Mesothelial cell of epicardium (in vitro differentiated cells): ENCODE measurements around the gene CCL23. TPM values are rescaled to one million over a fixed set of nuclear protein-coding genes. Genes with fewer than 3 reads are reported as not detected.

ENCODE experiments used
- DNase-seq, 2 experiments: peaks; one replicate each; pipeline ENCODE4 v3.0.0; 2021; ENCODE audit warnings: low spot score in 2 of 2; ENCODE audit not compliant: unreplicated experiment in 2 of 2
- H3K27ac Mint-ChIP-seq: 2 replicates; pipeline ENCODE4 v1.8.0; 2021; ENCODE audit warnings: mixed read lengths
- H3K27me3 Mint-ChIP-seq: 2 replicates; pipeline ENCODE4 v1.8.0; 2021; ENCODE audit warnings: low read depth, mixed read lengths
- H3K36me3 Mint-ChIP-seq: 2 replicates; pipeline ENCODE4 v1.8.0; 2021; ENCODE audit warnings: mixed read lengths
- H3K4me1 Mint-ChIP-seq: 2 replicates; pipeline ENCODE4 v1.8.0; 2021; ENCODE audit warnings: mixed read lengths
- H3K4me3 Mint-ChIP-seq: 2 replicates; pipeline ENCODE4 v1.8.0; 2021; ENCODE audit warnings: mild to moderate bottlenecking, moderate library complexity, mixed read lengths
- H3K9me3 Mint-ChIP-seq: 2 replicates; pipeline ENCODE4 v1.8.0; 2021; ENCODE audit warnings: mixed read lengths
- CTCF ChIP-seq: fragments of 200-600 bp; sonication (generic); IDR thresholded peaks from one replicate; pipeline ENCODE4 v1.5.0; 2021; ENCODE audit warnings: antibody characterized with exemption; ENCODE audit not compliant: unreplicated experiment
- total RNA-seq: library from RNA; stranded (reverse); gene quantifications from 3 replicates; pipeline ENCODE4 v1.2.1, GENCODE V29; 2021

The CCL23 gene
- total RNA-seq, 1 donor from 2014 or later = not detected

DNA sequence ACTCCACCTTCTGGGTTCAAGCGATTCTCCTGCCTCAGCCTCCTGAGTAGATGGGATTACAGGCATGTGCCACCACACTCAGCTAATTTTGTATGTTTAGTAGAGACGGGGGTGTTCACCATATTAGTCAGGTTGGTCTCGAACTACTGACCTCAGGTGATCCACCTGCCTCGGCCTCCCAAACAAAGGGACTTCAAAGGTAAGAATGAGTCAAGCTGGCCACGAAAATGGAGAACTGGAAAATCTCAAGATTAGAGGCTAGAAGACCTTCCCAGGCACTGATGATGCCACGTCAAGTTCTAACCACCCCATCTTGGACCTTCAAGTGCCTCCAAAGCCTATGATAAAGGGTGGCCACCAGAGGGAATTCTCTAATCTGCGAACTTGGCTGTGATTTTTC, 15.1 kb downstream of the CCL23 start:
- Mint-ChIP-seq H3K27ac (no peak overlapping the region), H3K4me3 (no peak overlapping the region)
- peak in 1 of 2 experiments; percentile 6 for DNase-seq

DNA sequence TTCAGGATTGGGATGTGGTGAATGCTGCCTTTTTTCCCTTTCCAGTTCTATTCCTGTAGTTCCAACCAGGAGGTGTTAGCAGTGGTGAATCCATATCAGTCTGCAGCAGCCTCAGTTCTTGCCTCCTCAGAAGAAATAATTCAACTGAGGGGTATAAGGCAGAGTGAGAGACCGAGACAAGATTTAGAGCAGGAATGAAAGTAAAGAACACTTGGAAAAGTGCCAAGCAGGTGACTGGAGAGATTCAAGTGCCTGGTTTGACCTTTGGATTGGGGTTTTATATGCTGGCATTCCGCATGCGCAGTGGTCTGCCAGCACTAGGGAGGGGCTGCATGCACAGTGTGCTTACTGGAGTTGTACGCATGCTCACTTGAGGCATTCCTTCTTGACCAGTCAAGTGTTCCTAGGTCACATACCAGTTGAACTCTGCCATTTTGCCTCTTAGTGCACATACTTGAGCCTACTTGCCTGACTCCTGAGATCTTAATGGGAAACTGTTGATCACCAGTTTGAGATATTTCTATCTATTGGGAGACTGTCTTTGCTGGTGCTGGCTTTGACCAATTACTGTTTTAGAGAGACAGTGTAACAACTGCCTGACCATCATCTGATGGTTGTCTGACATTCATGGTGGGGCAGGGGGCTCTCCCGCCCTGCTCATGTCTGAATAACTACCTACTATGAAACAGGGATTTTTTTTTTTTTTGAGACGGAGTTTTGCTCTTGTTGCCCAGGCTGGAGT, 15.7 kb downstream of the CCL23 start:
- TF ChIP-seq CTCF = no peak
- no peaks in the 10 kb centered on the region for H3K36me3 Mint-ChIP-seq
- H3K27ac Mint-ChIP-seq = no peak overlapping the region
- DNase-seq = peak in 1 of 2 experiments; percentile 10
- H3K9me3 Mint-ChIP-seq = no peaks in the 10 kb centered on the region
- no peak overlapping the region for H3K4me3 Mint-ChIP-seq
- H3K27me3 Mint-ChIP-seq = peaks cover 22% of the 10 kb centered on the region
- no peaks in the 10 kb centered on the region for H3K4me1 Mint-ChIP-seq

More for the DNA sequence above, 15.1 kb downstream of the CCL23 start:
- no peaks in the 10 kb centered on the region for H3K9me3 Mint-ChIP-seq
- H3K27me3 Mint-ChIP-seq = peaks cover 17% of the 10 kb centered on the region
- no peak for TF ChIP-seq CTCF
- H3K36me3 Mint-ChIP-seq = no peaks in the 10 kb centered on the region
- H3K4me1 Mint-ChIP-seq = no peaks in the 10 kb centered on the region

GRCh38 chr17:36001110-36001771, 16.5 kb downstream of the CCL23 start, which contains the start of gene CCL15:
Gene CCL15 (minus strand): TSS chr17:36001553. CDS start chr17:36001492, 61 bp downstream.
- no peaks in the 10 kb centered on the region for H3K36me3 Mint-ChIP-seq
- no peaks in the 10 kb centered on the region for H3K4me1 Mint-ChIP-seq
- H3K9me3 Mint-ChIP-seq = no peaks in the 10 kb centered on the region
- no peak within 1 kb of the TSS for H3K4me3 Mint-ChIP-seq
- DNase-seq = peak in 1 of 2 experiments; percentile 2
- TF ChIP-seq CTCF = no peak
- H3K27me3 Mint-ChIP-seq = peaks cover 28% of the 10 kb centered on the region
- no peak within 1 kb of the TSS for H3K27ac Mint-ChIP-seq

DNA sequence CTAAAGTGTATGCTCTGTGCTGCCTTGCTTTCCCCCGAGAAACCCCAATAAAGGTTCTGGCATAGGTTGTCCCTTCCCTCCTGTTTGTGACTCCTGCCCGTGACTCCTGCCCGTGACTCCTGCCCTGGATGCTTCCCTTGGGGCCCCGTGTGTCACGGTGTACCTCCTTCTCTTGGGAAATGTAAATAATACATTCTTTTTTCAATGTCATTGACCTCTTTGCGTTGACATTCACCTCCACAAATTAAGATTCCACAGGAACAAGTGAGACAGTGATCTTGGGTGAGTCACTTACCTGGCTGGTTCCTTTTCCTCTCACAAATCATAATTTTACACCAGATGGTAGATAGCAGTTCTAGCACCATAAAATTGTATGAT, 17.1 kb downstream of the CCL23 start:
- no peak overlapping the region for H3K4me3 Mint-ChIP-seq
- no peaks in the 10 kb centered on the region for H3K9me3 Mint-ChIP-seq
- H3K27me3 Mint-ChIP-seq = peaks cover 30% of the 10 kb centered on the region
- no peaks in the 10 kb centered on the region for H3K36me3 Mint-ChIP-seq
- H3K27ac Mint-ChIP-seq = no peak overlapping the region
- H3K4me1 Mint-ChIP-seq = no peaks in the 10 kb centered on the region
- DNase-seq = no peak
- TF ChIP-seq CTCF = no peak

DNA sequence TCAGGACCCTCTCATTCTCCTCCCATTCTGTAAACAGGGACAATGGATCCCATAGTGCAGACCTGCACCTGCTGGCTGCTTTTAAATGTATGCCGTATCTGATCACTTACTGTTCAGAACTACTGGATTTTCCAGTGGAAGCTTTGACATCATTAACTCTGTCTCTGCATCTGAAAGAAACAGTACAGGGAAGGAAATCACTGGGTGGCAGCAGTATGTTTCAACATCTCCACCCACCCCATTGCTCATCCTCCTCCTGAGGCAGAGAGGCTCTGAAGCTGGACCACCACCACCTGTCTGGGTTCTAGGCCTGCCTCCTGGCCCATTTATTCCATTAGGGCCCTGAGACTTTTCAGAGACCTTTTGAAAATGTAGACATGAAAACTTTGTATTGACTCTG, 19.0 kb downstream of the CCL23 start:
- no peak for TF ChIP-seq CTCF
- H3K27me3 Mint-ChIP-seq = peaks cover 46% of the 10 kb centered on the region
- no peak overlapping the region for H3K4me3 Mint-ChIP-seq
- peaks cover 8% of the 10 kb centered on the region for H3K9me3 Mint-ChIP-seq
- H3K4me1 Mint-ChIP-seq = no peaks in the 10 kb centered on the region
- H3K36me3 Mint-ChIP-seq = no peaks in the 10 kb centered on the region
- no peak overlapping the region for H3K27ac Mint-ChIP-seq
- DNase-seq = no peak
